Neural progenitor cell (in vitro differentiated cells): ENCODE results near the gene CEMIP2. TPM values are rescaled to one million over a fixed set of nuclear protein-coding genes. Genes with fewer than 3 reads are reported as not detected.

ENCODE experiments used
- DNase-seq: peaks from one replicate; pipeline ENCODE4 v3.0.0-alpha.2; 2016; ENCODE audit warnings: low spot score
- H2AFZ ChIP-seq: fragments of 200-600 bp; sonication (generic); replicated peaks from 2 replicates; pipeline ENCODE4 v1.6.1; 2016; ENCODE audit warnings: antibody characterized with exemption
- H3F3A ChIP-seq: fragments of 200-600 bp; sonication (generic); 2 replicates; pipeline ENCODE4 v1.6.1; 2016; ENCODE audit warnings: antibody characterized with exemption, low read depth
- H3K27ac ChIP-seq: fragments of 200-600 bp; sonication (generic); 2 replicates; pipeline ENCODE4 v1.5.1; 2016; ENCODE audit warnings: mild to moderate bottlenecking
- H3K27me3 ChIP-seq: fragments of 200-600 bp; sonication (generic); 2 replicates; pipeline ENCODE4 v1.6.1; 2016; ENCODE audit warnings: mild to moderate bottlenecking, moderate library complexity
- H3K36me3 ChIP-seq: fragments of 200-600 bp; sonication (generic); 2 replicates; pipeline ENCODE4 v1.5.1; 2016
- H3K4me1 ChIP-seq: fragments of 200-600 bp; sonication (generic); 2 replicates; pipeline ENCODE4 v1.6.1; 2016; ENCODE audit warnings: mixed run types
- H3K4me2 ChIP-seq: fragments of 200-600 bp; sonication (generic); 2 replicates; pipeline ENCODE4 v1.6.1; 2016
- H3K4me3 ChIP-seq: fragments of 200-600 bp; sonication (generic); 2 replicates; pipeline ENCODE4 v1.5.1; 2016
- H3K79me2 ChIP-seq: fragments of 200-600 bp; sonication (generic); 2 replicates; pipeline ENCODE4 v1.6.1; 2016; ENCODE audit warnings: low read depth
- H3K9ac ChIP-seq: fragments of 200-600 bp; sonication (generic); 2 replicates; pipeline ENCODE4 v1.6.1; 2016
- H3K9me3 ChIP-seq: fragments of 200-600 bp; sonication (generic); 2 replicates; pipeline ENCODE4 v1.5.1; 2016; ENCODE audit warnings: low read depth
- H4K20me1 ChIP-seq: fragments of 200-600 bp; sonication (generic); 2 replicates; pipeline ENCODE4 v1.6.1; 2016; ENCODE audit warnings: low read depth
- H3K27ac Mint-ChIP-seq: 3 replicates; pipeline ENCODE4 v1.8.0; 2021; ENCODE audit warnings: mixed read lengths
- H3K27me3 Mint-ChIP-seq: 2 replicates; pipeline ENCODE4 v1.8.0; 2022; ENCODE audit warnings: low read depth, mild to moderate bottlenecking, inconsistent platforms, moderate library complexity, mixed read lengths; ENCODE audit not compliant: insufficient read depth
- H3K36me3 Mint-ChIP-seq: 3 replicates; pipeline ENCODE4 v1.8.0; 2021; ENCODE audit warnings: mixed read lengths
- H3K4me1 Mint-ChIP-seq: 3 replicates; pipeline ENCODE4 v1.8.0; 2021; ENCODE audit warnings: mixed read lengths
- H3K4me3 Mint-ChIP-seq: 3 replicates; pipeline ENCODE4 v1.8.0; 2021; ENCODE audit warnings: mild to moderate bottlenecking, moderate library complexity, mixed read lengths
- H3K9me3 Mint-ChIP-seq: 3 replicates; pipeline ENCODE4 v1.8.0; 2020; ENCODE audit warnings: mixed read lengths
- CTCF ChIP-seq: fragments of 200-600 bp; sonication (generic); IDR thresholded peaks from 2 replicates; pipeline ENCODE4 v1.5.1; 2017; ENCODE audit warnings: antibody characterized with exemption, mild to moderate bottlenecking
- EZH2 ChIP-seq: fragments of 200-600 bp; sonication (generic); IDR thresholded peaks from 2 replicates; pipeline ENCODE4 v1.6.1; 2017; ENCODE audit warnings: antibody characterized with exemption, mild to moderate bottlenecking, moderate library complexity
- EZH2phosphoT487 ChIP-seq: fragments of 200-600 bp; sonication (generic); IDR thresholded peaks from 2 replicates; pipeline ENCODE4 v1.6.1; 2017; ENCODE audit warnings: antibody characterized with exemption
- total RNA-seq: library from RNA; depleted of rRNA; stranded (reverse); fragments of >200 nt; gene quantifications from 2 replicates; pipeline ENCODE4 v1.2.3, GENCODE V29; 2015; ENCODE audit warnings: low replicate concordance

The CEMIP2 gene
- total RNA-seq, 1 donor from 2014 or later, result 218 TPM

- Mint-ChIP-seq H3K4me3 (peak overlapping the region; percentile 46), H3K27ac (peak overlapping the region; percentile 85), H3K9me3 (no peaks in the 10 kb centered on the region), H3K36me3 (peaks cover 41% of the 10 kb centered on the region), H3K27me3 (peaks cover 3% of the 10 kb centered on the region), H3K4me1 (peaks cover 37% of the 10 kb centered on the region)
- Histone ChIP-seq H3K36me3 (peaks cover 6% of the 10 kb centered on the region), H3K4me2 (no peak overlapping the region), H3K27ac (peak overlapping the region; percentile 35), H3K4me3 (no peak overlapping the region), H3K4me1 (peaks cover 15% of the 10 kb centered on the region), H3K27me3 (no peaks in the 10 kb centered on the region), H3K9ac (no peak overlapping the region), H3F3A (peaks cover 68% of the 10 kb centered on the region), H3K9me3 (no peaks in the 10 kb centered on the region), H3K79me2 (peaks cover 6% of the 10 kb centered on the region), H4K20me1 (peaks cover 36% of the 10 kb centered on the region), H2AFZ (no peak overlapping the region)
- DNase-seq, result peak; percentile 49
- TF ChIP-seq EZH2phosphoT487 (no peak), CTCF (peak; percentile 30)
Observed at GRCh38 chr9:71683598-71684235, 84.6 kb downstream of the CEMIP2 start.

- no peak for DNase-seq
- H3K4me1 ChIP-seq, result peaks cover 15% of the 10 kb centered on the region
- peaks cover 60% of the 10 kb centered on the region for H3F3A ChIP-seq
- TF ChIP-seq CTCF (no peak), EZH2 (no peak), EZH2phosphoT487 (no peak)
- H3K4me2 ChIP-seq, result no peak overlapping the region
- Mint-ChIP-seq H3K4me3 (no peak overlapping the region), H3K9me3 (peaks cover 3% of the 10 kb centered on the region), H3K27ac (no peak overlapping the region), H3K4me1 (peaks cover 37% of the 10 kb centered on the region), H3K36me3 (peaks cover 39% of the 10 kb centered on the region), H3K27me3 (peaks cover 3% of the 10 kb centered on the region)
- H3K4me3 ChIP-seq, result no peak overlapping the region
- no peaks in the 10 kb centered on the region for H3K9me3 ChIP-seq
- H3K27me3 ChIP-seq, result no peaks in the 10 kb centered on the region
- H3K9ac ChIP-seq, result no peak overlapping the region
- H3K27ac ChIP-seq, result peak overlapping the region; percentile 5
- H3K36me3 ChIP-seq, result peaks cover under 1% of the 10 kb centered on the region
- H2AFZ ChIP-seq, result no peak overlapping the region
- peaks cover 34% of the 10 kb centered on the region for H4K20me1 ChIP-seq
- peaks cover 2% of the 10 kb centered on the region for H3K79me2 ChIP-seq
Observed at GRCh38 chr9:71681708-71682272, 86.5 kb downstream of the CEMIP2 start.

GRCh38 chr9:71681104-71681707, 87.1 kb downstream of the CEMIP2 start:
- Histone ChIP-seq H3K27me3 (no peaks in the 10 kb centered on the region), H3K4me2 (no peak overlapping the region), H3K27ac (no peak overlapping the region), H4K20me1 (peaks cover 28% of the 10 kb centered on the region), H3K9me3 (no peaks in the 10 kb centered on the region), H2AFZ (no peak overlapping the region), H3K4me3 (no peak overlapping the region), H3K9ac (no peak overlapping the region), H3K79me2 (no peaks in the 10 kb centered on the region), H3K36me3 (no peaks in the 10 kb centered on the region), H3K4me1 (peaks cover 15% of the 10 kb centered on the region), H3F3A (peaks cover 61% of the 10 kb centered on the region)
- no peak overlapping the region for H3K27ac Mint-ChIP-seq
- no peak overlapping the region for H3K4me3 Mint-ChIP-seq
- H3K36me3 Mint-ChIP-seq, result peaks cover 41% of the 10 kb centered on the region
- no peak for DNase-seq
- H3K9me3 Mint-ChIP-seq, result peaks cover 5% of the 10 kb centered on the region
- TF ChIP-seq EZH2, result no peak
- no peak for TF ChIP-seq CTCF
- TF ChIP-seq EZH2phosphoT487, result no peak
- peaks cover 37% of the 10 kb centered on the region for H3K4me1 Mint-ChIP-seq
- peaks cover 3% of the 10 kb centered on the region for H3K27me3 Mint-ChIP-seq
